Colon (tissue), 2 donors: Measurements from ENCODE around the gene PRRX2.
"Not testable (repeated sequence)": the region's sequence is repeated elsewhere in the genome, so short reads cannot be mapped to it uniquely, and the experiment has no call there.

Source experiments
- FAIRE-seq: peaks from 2 replicates; lab custom pipeline; 2012; peaks lifted over from hg19 to GRCh38; lab: Jason Lieb, UNC
- donor health status: control.
- donor health status: control.

The PRRX2 gene

GRCh38 chr9:129735546-129735945 lies 70.1 kb downstream of the PRRX2 start:
- FAIRE-seq, result no peak

DNA sequence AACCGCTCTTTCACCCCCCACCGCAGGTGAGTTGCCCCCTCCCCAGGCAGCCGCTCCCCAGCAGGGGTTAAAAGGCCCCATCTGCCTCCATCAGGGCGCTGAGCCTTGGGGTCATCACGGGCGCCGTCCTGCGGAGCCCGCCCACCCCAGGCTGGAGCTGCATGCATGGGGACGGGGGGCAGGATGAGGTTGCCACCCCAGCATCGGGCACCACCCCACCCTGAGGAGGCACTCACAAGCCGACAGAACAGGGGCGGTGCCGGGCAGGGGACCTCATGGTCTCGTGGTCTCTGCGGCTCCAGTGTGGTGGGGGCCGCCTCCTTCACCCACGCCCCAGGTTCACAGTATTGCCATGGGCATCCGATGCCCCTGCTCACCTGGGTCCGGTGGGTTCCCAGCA lies 70.9 kb downstream of the PRRX2 start:
- no peak for FAIRE-seq

- FAIRE-seq, result no peak
These were observed 72.2 kb downstream of the PRRX2 start for GRCh38 chr9:129737479-129738274.

DNA sequence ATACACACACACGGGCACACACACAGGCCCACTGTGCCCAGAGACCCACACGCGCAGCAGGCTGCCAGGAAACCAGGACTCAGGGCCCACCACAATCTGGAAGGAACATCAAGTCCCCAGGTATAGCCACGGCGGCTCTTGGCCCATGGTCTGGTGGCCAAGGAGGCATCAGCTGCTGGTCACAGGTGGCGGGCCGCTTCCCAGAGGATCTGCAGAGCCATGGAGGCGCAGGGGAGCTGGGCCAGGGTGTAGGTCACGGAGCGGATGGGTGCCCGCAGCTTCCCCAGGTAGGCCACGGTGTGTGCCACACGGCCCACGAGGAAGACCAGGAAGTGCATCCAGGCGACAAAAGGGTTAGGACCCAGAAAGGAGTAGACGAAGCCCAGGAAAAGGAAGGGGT lies 74.0 kb downstream of the PRRX2 start:
- FAIRE-seq, result no peak

DNA sequence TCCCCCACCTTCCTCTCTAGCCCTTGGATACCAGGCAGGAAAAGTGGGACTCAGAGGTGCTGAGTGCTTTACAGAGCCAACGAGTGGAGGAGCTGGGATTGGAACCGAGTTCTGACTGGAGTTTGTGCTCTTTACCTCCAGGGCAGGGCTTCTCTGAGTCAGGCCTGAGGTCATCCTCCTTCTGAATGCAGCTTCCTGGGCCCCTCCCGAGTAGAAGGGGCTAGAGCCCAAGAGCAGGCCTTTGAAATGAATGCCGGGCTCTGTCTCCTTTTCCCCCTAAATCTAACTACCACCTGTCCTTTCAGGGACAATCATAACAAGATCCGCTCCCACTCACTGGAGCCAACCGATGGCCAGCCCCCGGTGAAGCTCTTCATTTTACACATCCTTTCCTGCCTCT lies 74.7 kb downstream of the PRRX2 start:
- FAIRE-seq, result no peak

- no peak for FAIRE-seq
These were observed 75.4 kb downstream of the PRRX2 start for GRCh38 chr9:129740666-129741464.

GRCh38 chr9:129745200-129745599 lies 79.8 kb downstream of the PRRX2 start:
- FAIRE-seq, result no peak

- no peak for FAIRE-seq
These were observed 80.8 kb downstream of the PRRX2 start for GRCh38 chr9:129746092-129746777.

- no peak for FAIRE-seq
These were observed 82.8 kb downstream of the PRRX2 start for GRCh38 chr9:129748249-129748648.

DNA sequence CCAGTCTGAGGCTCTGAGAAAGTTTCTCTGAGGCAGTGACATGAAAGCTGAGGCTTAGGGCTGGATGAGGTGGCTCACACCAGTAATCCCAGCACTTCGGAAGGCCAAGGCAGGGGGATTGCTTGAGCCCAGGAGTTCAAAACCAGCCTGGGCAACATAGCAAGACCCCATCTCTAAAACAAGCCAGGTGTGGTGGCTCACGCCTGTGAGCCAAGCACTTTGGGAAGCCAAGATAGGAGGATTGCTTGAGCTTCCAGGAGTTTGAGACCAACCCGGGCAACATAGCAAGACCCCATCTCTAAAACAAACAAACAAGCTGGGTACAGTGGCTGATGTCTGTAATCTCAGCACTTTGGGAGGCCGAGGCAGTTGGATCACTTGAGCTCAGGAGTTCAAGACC lies 83.6 kb downstream of the PRRX2 start:
- not testable (repeated sequence) for FAIRE-seq

DNA sequence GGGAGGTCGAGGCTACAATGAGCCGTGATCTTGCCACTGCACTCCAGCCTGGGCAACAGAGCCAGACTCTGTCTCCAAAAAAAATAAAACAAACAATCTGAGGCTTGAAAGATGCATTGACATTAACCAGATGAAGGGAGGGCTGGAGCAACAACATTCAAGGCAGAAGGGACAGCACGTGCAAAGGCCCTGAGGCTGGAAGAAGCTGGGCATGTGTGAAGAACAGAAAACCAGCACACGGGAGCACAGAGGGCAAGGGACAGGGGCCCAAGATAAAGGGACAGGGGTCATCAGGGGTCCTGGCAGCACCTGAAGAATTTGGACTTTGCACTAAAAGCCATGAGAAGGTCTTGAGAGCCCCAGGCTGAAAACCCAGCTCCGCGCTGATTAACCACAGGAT lies 84.1 kb downstream of the PRRX2 start:
- FAIRE-seq, result no peak

- no peak for FAIRE-seq
These were observed 84.7 kb downstream of the PRRX2 start for GRCh38 chr9:129750013-129750638.

DNA sequence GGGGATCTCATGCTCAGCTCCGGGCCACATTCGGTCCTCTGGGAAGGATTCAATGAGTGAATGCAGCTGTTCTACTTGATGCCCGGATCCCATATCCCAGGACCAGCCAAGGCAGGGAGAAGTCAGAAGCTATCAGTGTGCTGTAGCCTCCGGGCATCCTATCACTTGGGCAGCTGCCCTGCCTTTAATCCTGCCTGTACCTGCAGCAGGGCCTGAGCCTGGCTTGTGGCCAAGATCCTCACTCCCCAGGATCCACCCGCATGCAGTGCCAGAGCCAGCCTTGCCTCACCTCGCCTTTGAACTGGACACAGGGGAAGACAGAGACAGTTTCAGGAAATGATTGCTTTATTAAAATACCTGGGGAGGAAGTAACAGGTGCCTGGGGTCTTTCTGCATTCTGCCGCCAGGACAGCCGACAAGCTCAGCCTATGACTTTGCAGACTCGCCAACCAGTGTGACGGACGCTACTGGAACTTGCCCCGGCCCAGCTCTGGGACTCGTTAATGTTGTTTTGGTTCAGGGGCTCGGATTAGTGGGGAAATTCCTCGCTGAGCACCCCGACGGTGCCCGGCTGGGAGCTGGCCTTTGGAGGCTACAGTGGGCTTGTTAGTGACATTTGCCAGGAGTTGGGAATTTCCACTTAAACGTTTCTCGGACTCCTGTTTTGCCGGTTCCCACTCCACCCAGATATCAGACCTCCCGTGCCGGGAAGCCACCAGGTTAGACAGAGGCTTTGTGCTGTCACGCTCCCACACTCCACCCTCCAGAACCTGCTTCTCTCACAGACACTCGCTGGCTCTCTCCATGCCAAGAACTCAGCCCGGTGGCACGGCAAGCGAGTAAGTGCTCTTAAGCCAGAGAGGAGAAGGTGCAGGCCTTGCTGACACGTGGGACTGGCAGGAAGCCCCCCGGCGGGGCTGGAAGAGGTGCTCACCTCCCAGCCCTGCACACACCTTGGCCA lies 86.7 kb downstream of the PRRX2 start:
- FAIRE-seq, result no peak

DNA sequence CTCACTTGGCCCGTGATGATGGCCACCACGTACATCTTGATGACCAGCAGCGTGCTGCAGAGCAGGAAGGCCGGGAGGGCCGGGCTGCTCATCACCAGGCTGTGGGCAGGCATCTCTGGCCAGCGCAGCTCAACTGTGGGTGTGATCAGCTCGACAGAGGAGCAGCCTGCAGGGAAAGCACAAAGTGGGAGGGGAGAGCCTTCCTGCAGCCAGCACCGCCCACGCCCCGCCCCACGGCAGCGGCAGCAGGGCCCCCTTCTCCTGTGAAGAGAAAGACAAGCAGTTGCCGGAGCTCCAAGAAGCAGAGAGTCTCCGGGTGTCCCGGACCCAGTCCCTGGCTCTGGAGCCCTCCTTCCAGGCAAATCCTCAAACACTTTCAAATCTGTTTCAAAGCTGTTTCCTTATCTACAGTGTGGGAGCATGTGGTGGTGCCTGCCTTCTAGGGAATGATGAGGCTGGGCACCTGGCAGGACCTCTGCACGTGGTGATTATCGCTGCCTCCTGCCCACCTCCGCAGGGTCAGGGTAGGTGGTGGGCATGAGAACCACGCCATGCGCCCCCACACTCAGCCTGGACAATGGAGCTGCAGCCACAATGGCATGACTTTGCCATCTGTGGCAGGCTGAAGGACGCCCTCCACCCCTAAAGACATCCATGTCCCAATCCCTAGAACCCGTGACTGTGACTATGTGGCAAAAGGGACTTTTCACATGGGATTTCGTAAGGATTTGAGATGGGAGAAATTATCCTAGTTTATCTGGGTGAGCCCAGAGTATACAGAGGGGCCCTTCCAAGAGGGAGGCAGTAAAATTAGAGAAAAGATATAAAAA lies 87.7 kb downstream of the PRRX2 start, which contains the start of gene PTGES:
Gene PTGES, minus strand, starts transcription at position 143 of the 830 bp plus-strand sequence. Its CDS starts 30 bp downstream, at position 113.
- FAIRE-seq, result no peak

DNA sequence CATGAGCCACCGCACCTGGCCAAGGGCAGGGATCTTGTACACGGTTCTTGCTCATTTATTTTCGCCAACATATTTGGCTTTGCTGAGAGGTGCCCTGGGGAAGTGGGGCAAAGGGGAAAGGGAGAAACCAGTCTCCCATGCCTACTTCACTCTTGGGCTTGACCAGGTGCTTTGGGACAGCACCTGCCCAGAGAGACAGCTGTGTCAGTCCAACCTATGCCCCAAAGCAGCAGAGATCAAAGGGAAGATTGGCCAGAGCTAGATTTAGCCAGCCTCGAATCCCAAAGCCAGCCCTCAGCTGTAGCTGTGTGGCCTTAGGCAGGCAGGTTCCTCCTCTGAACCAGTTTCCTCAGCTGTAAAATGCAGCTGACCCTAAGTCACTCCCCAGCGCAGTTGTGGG lies 89.7 kb downstream of the PRRX2 start:
- FAIRE-seq, result no peak

DNA sequence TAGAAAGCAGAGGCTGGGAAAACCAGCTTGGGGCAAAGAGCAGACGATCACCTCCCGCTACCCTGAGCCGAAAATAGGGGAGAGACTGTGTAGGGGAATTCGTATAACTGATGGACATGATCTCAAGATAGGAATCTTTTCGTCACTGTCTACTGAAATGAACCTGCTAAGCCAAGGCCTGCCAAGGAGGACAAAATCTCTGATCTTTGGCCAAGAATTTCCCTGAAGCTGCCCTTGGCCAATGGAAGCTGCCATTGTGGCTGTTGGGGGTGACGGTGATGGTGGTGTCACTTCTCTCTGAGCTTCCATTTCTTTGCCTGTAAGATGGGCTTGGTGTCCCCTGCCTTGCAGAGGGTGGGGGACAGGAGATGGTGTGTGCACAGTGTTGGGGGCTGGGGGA lies 90.7 kb downstream of the PRRX2 start:
- no peak for FAIRE-seq

- FAIRE-seq, result no peak
These were observed 91.6 kb downstream of the PRRX2 start for GRCh38 chr9:129757045-129757444.

- FAIRE-seq, result no peak
These were observed 93.9 kb downstream of the PRRX2 start for GRCh38 chr9:129759319-129759718.

GRCh38 chr9:129759804-129760502 lies 94.5 kb downstream of the PRRX2 start:
- FAIRE-seq, result no peak

GRCh38 chr9:129760784-129761183 lies 95.3 kb downstream of the PRRX2 start:
- FAIRE-seq, result not testable (repeated sequence)
